Measurements from ENCODE around the gene CD300LB. TPM values are rescaled to one million over a fixed set of nuclear protein-coding genes. Genes with fewer than 3 reads are reported as not detected.
"Not testable (repeated sequence)": the region's sequence is repeated elsewhere in the genome, so short reads cannot be mapped to it uniquely, and the experiment has no call there.

Gene CD300LB
- total RNA-seq, 1 donor from 2014 or later = not detected

DNA sequence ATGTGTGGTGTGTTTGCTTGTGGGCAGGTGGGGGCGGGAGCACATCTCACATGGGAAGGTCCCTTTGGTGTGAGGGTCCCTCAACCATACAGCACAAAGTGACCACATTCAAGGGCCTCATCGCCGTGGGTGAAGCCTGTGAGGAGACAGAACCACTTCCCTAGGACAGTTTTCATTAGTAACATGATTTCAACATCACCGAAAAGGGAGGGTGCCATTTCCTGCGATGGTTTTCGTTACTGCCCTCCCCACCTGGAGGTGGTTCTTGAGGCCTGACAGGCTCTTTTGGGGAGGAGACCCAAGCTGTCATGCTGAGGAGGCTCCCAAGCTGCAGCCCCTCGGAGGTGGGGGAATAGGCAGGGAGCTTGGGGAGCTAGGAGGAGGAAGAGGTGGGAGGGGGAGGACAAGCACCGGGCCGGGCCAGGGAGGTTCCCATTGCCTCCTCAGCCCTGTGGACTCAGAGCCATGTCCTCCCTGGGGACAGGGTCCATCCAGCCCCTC is 9.5 kb downstream of the CD300LB start:
- no peak for DNase-seq (ENCODE audit: low read depth)
- TF ChIP-seq, protein P1, sequence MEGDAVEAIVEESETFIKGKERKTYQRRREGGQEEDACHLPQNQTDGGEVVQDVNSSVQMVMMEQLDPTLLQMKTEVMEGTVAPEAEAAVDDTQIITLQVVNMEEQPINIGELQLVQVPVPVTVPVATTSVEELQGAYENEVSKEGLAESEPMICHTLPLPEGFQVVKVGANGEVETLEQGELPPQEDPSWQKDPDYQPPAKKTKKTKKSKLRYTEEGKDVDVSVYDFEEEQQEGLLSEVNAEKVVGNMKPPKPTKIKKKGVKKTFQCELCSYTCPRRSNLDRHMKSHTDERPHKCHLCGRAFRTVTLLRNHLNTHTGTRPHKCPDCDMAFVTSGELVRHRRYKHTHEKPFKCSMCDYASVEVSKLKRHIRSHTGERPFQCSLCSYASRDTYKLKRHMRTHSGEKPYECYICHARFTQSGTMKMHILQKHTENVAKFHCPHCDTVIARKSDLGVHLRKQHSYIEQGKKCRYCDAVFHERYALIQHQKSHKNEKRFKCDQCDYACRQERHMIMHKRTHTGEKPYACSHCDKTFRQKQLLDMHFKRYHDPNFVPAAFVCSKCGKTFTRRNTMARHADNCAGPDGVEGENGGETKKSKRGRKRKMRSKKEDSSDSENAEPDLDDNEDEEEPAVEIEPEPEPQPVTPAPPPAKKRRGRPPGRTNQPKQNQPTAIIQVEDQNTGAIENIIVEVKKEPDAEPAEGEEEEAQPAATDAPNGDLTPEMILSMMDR (conservative IDR thresholded peaks at IDR 0.05; ENCODE audit: low read depth, low read length) = no peak
- no peak overlapping the region for H3K4me3 ChIP-seq (ENCODE audit: low read depth, low read length)

DNA sequence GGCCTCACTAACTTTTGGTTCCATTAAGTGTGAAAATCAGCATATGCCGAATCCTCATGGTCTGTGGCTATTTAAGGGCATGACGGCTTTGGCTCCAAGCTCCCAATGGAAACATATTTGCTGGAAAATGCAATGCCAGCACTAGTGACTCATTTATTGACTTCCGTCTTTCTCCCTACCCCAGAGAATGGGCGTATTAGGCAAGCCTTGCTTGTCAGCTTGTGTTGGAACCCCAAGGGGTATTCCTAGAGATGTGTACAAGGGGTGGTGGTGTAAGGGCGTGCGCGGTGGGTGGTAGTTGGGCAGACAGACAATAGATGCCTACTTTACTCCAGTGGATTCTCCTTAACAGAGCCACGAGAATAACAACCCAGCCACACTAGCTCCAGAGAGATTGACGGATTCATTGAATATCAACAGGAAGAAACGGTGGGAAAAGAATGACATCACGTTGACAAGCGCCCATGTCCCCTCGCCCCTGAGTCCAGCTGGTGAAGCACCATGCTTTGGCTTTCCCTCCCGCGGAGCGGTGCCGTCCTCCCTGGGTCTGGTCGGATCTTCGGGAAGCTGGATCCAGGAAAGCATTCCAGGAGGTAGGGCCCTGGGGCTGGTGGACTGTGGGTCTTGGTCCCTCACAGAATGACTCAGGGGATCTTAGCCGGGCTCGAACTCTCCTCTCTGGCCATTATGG is 10.3 kb downstream of the CD300LB start:
- DNase-seq (ENCODE audit: low read depth) = no peak
- TF ChIP-seq, protein P1 (conservative IDR thresholded peaks at IDR 0.05; ENCODE audit: low read depth, low read length) = no peak
- no peak overlapping the region for H3K4me3 ChIP-seq (ENCODE audit: low read depth, low read length)

DNA sequence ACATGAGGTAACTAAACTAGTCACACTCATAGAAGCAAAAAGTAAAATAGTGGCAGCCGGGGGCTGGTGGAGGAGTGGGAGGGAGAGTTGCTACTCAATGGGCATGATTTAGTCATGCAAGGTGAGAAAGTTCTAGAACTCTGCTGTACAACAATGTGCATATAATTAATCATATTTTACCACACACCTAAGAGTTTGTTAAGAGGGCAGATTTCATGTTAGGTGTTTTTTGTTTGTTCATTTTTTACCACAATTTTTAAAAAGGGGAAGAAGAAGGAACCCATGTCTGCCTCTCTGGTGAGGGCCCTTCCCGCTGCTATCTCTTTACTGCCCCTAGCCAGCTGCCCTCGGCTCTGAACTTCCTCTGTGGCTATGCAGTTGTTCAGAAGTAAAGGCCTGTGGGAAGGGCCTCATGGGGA is 11.2 kb downstream of the CD300LB start:
- no peak overlapping the region for H3K4me3 ChIP-seq (ENCODE audit: low read depth, low read length)
- DNase-seq (ENCODE audit: low read depth) = no peak
- TF ChIP-seq, protein P1 (conservative IDR thresholded peaks at IDR 0.05; ENCODE audit: low read depth, low read length) = no peak

DNA sequence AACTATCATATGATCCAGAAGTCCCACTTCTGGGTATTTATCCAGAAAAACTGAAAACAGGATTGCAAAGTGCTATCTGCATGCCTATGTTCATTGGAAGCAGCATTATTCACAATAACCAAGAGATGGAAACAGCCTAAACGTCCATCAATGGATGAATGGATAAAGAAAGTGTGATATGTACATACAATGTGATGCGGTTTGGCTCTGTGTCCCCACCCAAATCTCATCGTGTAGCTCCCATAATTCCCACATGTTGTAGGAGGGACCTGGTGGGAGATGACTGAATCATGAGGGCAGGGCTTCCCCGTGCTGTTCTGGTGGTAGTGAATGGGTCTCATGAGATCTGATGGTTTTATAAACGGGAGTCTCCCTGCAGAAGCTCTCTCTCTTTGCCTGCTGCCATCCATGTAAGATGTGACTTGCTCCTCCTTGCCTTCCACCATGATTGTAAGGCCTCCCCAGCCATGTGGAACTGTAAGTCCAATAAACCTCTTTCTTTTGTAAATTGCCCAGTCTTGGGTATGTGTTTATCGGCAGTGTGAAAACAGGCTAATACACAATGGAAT is 12.8 kb downstream of the CD300LB start:
- not testable (repeated sequence) for H3K4me3 ChIP-seq (ENCODE audit: low read depth, low read length); DNase-seq (ENCODE audit: low read depth)

DNA sequence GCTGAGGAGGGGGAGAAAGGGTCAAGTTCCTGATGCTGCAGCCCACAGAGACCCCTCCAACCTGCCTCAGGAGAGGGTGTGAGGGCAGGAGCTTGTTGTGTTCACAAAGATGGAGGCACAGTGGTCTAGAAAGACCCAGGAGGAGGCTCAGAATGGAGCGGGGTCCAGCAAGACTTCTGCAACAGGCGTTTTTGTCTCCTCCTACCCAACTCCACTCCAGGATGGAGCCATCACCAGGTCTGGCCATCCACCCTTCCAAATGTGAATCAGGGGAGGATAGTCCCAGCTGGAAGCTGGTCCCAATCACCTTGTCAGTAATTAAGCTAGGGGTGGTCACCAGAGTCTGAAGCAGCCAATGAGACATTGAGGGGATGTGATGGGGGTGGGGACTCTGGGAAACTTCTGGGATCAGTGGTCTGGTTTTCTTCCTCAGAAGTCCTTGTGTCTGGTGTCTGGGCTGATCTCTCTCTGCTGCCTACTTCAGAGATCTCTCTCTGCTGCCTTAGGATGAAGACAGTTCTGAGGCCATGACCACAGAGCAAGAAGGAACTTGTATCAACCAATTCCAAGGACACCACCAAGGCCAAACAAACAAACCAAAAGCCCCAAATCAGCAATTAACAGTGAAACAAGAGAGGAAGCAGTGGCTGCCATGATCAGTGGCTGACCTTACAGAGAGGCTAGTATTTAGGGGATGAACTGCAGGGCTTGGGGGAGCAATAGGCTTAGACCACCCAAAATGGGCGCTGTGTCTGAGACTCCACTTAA is 14.5 kb downstream of the CD300LB start:
- no peak overlapping the region for H3K4me3 ChIP-seq (ENCODE audit: low read depth, low read length)
- no peak for DNase-seq (ENCODE audit: low read depth)
- TF ChIP-seq, protein P1 (conservative IDR thresholded peaks at IDR 0.05; ENCODE audit: low read depth, low read length) = no peak

DNA sequence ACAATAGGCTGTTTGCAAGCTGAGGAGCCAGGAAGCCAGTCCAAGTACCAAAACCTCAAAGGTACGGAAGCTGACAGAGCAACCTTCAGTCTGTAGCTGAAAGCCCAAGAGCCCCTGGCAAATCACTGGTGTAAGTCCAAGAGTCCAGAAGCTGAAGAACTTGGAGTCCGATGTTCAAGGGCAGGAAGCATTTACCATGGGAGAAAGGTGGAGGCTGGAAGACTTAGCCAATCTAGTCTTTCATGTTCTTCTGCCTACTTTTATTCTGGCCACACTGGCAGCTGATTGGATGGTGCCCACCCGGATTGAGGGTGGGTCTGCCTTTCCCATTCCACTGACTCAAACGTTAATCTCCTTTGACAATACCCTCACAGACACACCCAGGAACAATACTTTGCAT is 15.3 kb downstream of the CD300LB start:
- TF ChIP-seq, protein P1 (conservative IDR thresholded peaks at IDR 0.05; ENCODE audit: low read depth, low read length) = no peak
- no peak for DNase-seq (ENCODE audit: low read depth)
- H3K4me3 ChIP-seq (ENCODE audit: low read depth, low read length) = no peak overlapping the region

DNA sequence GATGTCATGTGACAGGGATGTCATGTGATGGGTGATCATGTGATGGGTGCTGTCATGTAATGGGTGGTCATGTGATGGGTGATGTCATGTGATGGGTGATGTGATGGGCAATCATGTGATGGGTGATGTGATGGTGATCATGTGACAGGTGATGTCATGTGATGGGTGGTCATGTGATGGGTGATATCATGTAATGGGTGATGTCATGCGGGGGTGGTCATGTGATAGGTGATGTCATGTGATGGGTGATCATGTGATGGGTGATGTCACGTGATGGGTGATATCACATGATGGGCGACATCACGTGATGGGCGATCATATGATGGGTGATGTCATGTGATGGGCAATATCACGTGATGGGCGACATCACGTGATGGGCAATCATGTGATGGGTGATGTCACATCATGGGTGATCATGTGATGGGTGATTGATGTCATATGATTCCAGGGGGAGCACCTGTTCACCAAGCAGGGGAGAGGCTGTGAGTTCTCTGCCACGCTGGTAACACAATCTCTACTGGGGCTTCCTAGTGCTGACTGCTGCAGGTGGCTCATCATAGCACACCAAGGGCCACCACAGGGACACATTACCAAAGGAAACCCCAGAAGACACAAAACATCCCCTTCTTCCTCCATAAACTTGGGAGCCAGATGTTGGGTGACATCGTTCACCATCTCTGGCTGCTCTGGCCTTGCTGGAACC is 16.5 kb downstream of the CD300LB start:
- TF ChIP-seq, protein P1 (conservative IDR thresholded peaks at IDR 0.05; ENCODE audit: low read depth, low read length) = no peak

More for the DNA sequence above, 16.5 kb downstream of the CD300LB start:
- H3K4me3 ChIP-seq (ENCODE audit: low read depth, low read length) = no peak overlapping the region
- DNase-seq (ENCODE audit: low read depth) = no peak

Data from epithelial cell of proximal tubule (primary cell).